ENCODE measurements around the gene CSMD2. TPM values are rescaled to one million over a fixed set of nuclear protein-coding genes. Genes with fewer than 3 reads are reported as not detected.

CSMD2 gene
- total RNA-seq, 1 experiment from 2014 or later, result not detected

DNA sequence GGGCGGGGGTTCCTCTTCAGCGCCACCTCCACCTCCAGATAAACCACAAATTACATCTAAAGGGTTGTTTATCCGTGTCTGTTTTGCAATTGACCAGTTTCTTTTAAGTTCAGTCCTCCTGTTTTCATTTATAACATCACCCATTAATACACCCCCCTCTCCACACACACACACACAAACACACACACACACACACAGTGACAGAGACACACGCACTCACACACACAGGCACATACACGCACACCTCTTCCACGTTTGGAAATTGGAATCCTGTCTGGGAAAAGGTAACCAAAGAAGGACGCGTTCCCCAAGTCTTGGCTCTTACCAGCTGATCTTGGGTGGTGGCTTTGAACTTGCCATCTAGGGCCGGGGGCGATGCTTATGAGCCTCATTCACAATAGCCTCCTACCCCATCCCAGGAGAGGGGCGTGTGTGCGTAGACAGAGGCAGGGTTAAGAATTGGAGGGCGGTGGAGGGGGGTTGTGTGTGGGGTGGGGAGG is 442 bp upstream of the CSMD2 start:
- Histone ChIP-seq H3K27ac (no peak overlapping the region), H4K20me1 (ENCODE audit: insufficient read depth) (no peaks in the 10 kb centered on the region), H2AFZ (no peak overlapping the region), H3K4me1 (replicated peaks; ENCODE audit: insufficient read depth) (no peaks in the 10 kb centered on the region), H3K27me3 (ENCODE audit: insufficient read depth, low read depth) (peaks cover 12% of the 10 kb centered on the region), H3K4me2 (no peak overlapping the region), H3K9me2 (ENCODE audit: insufficient read depth) (no peaks in the 10 kb centered on the region), H3F3A (ENCODE audit: insufficient read depth, low read depth) (no peaks in the 10 kb centered on the region), H3K79me2 (ENCODE audit: low read depth) (no peaks in the 10 kb centered on the region), H3K9me3 (ENCODE audit: insufficient read depth, low read depth) (no peaks in the 10 kb centered on the region), H3K36me3 (ENCODE audit: low read depth) (no peaks in the 10 kb centered on the region), H3K4me3 (no peak overlapping the region)
- no peak for TF ChIP-seq EZH2 (IDR thresholded peaks at IDR 0.05; ENCODE audit: low read depth)
- intact Hi-C loops (cut with micrococcal nuclease; ENCODE audit: unreplicated experiment), result no loop called here
- no TSS peak for BruUV-seq (replicated peaks)
- POLR2A ChIA-PET (ENCODE audit: unreplicated experiment), result no interaction called here
- DNase-seq, result no peak
- CTCF ChIA-PET, result no interaction called here

DNA sequence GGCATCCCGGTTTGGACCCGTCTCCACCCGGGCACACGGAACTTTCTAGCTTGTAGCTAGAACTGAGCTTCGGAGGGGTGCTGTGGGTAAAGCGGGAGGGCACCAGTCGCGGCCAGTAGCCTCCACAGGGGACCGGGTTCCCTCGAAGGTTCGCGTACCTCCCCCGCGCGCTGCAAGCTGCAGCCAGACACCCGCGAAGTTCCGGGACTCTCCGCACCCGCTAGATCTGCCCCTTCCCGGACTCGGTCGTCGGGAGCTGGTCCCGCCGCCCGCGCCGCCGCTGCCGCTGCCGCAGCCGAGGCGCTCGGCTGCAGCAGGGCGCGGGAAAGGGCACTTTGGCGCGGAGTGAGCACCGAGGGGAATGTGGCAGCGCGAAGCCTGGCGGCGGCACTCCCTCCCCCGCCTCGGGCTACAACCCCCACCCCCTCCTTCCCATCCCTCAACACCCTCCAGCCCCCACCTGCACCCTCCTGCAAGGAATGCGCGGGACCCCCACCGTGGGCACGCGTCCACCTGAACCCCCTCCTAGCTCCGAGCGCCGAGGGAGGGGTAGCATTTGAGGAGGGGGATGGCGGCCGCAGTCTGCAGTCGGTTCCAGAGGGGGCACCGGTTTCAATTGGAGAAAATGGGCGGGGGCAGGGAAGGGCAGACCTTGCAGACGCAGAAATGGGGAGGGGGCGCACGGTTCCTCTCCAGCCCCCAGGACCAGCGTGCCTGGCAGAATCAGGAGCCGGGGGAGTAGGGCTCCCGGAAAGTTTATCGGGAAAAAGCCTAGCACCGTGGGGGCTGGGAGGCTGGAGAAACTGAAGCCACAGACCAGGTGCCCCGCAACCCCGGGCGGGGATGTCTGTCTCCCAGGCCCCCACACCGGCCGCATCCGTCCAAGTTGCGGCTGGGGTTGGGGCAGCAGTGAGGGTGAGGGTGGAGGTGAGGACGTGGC is 968 bp downstream of the CSMD2 start:
- ChIA-PET CTCF (no interaction called here), POLR2A (ENCODE audit: unreplicated experiment) (no interaction called here)
- intact Hi-C loops (cut with micrococcal nuclease; ENCODE audit: unreplicated experiment), result no loop called here
- Histone ChIP-seq H3F3A (ENCODE audit: insufficient read depth, low read depth) (no peaks in the 10 kb centered on the region), H4K20me1 (ENCODE audit: insufficient read depth) (no peaks in the 10 kb centered on the region), H2AFZ (no peak overlapping the region), H3K4me1 (replicated peaks; ENCODE audit: insufficient read depth) (no peaks in the 10 kb centered on the region), H3K36me3 (ENCODE audit: low read depth) (no peaks in the 10 kb centered on the region), H3K9me2 (ENCODE audit: insufficient read depth) (no peaks in the 10 kb centered on the region), H3K4me2 (no peak overlapping the region), H3K4me3 (no peak overlapping the region), H3K27me3 (ENCODE audit: insufficient read depth, low read depth) (peaks cover 12% of the 10 kb centered on the region), H3K9me3 (ENCODE audit: insufficient read depth, low read depth) (no peaks in the 10 kb centered on the region), H3K79me2 (ENCODE audit: low read depth) (no peaks in the 10 kb centered on the region), H3K27ac (no peak overlapping the region)
- BruUV-seq (replicated peaks), result no TSS peak
- no peak for TF ChIP-seq EZH2 (IDR thresholded peaks at IDR 0.05; ENCODE audit: low read depth)
- TF ChIP-seq CTCF (conservative IDR thresholded peaks at IDR 0.05), result no peak
- no peak for DNase-seq

DNA sequence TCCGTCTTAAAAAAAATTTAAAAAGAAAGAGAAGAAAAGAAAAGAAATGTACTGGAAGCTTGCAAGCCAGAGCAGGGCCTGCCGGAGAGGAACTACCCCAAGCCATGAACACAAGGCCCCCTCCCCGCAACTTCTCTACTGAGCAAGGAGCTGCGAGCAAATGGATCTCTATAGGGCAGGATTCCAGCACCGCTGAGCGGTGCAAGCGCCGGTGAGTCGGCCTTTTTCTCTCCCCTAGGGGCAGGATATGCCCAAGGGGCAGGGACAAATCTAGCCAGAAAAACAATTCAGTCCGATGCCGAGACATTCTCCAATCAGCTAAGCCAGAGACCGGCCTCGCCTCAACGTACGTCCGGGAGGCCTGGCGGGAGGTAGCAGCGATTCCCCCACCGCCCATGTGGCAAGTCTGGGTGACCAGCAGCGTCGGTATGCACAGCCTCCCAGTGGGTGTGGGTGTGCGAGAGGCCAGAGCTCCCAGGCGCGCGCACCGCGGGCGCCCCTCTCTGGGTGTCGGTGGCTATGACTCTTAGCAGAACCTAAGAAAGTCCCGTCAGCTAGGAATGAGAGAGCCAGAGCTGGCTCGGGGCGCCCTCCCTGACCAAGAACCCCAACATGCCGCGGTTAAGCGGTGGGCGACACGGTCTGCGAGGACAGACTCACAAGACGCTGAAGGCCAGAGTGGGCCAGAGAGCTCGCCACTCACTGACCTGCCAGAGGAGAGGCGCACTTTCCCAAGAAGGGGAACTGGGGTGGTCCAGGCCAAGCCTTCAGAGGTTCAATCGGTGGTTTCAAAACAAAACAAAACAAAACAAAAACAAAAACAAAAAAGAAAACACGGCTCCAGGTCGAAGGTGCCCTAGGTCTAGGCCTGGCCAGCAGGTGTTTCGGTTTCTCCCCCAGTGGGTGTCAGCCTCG is 1.9 kb downstream of the CSMD2 start:
- Histone ChIP-seq H3K4me3 (no peak overlapping the region), H3K27me3 (ENCODE audit: insufficient read depth, low read depth) (peaks cover 12% of the 10 kb centered on the region), H3F3A (ENCODE audit: insufficient read depth, low read depth) (no peaks in the 10 kb centered on the region), H2AFZ (no peak overlapping the region), H3K79me2 (ENCODE audit: low read depth) (no peaks in the 10 kb centered on the region), H3K4me1 (replicated peaks; ENCODE audit: insufficient read depth) (no peaks in the 10 kb centered on the region), H4K20me1 (ENCODE audit: insufficient read depth) (no peaks in the 10 kb centered on the region), H3K4me2 (no peak overlapping the region), H3K9me3 (ENCODE audit: insufficient read depth, low read depth) (no peaks in the 10 kb centered on the region), H3K9me2 (ENCODE audit: insufficient read depth) (no peaks in the 10 kb centered on the region), H3K27ac (no peak overlapping the region), H3K36me3 (ENCODE audit: low read depth) (no peaks in the 10 kb centered on the region)
- BruUV-seq (replicated peaks), result no TSS peak
- peak in 1 of 2 experiments; percentile 3 for DNase-seq
- intact Hi-C loops (cut with micrococcal nuclease; ENCODE audit: unreplicated experiment), result no loop called here
- ChIA-PET POLR2A (ENCODE audit: unreplicated experiment) (no interaction called here), CTCF (interaction anchor here (0.6 kb wide), 1 partner anchor 891 kb away, joined by 5 read pairs; no protein-coding TSS in a partner anchor)
- no peak for TF ChIP-seq EZH2 (IDR thresholded peaks at IDR 0.05; ENCODE audit: low read depth)
- no peak for TF ChIP-seq CTCF (conservative IDR thresholded peaks at IDR 0.05)

Measured in PC-9 (cell line).